Activated naive CD4-positive, alpha-beta T cell treated with anti-CD3 and anti-CD28 coated beads for 36 hours (primary cell): ENCODE measurements around the gene MPHOSPH9. TPM values are rescaled to one million over a fixed set of nuclear protein-coding genes. Genes with fewer than 3 reads are reported as not detected.

Experiments
- CTCF ChIA-PET: fragments of 350-600 bp; sonication (Branson Sonifier 250); formaldehyde crosslinking; loops from one replicate; lab custom pipeline; 2021; ENCODE audit warnings: antibody characterized with exemption; lab: Charles Lee
- DNase-seq: peaks from one replicate; pipeline ENCODE4 v3.0.0-alpha.2; 2020
- H3K27ac Mint-ChIP-seq: one replicate; pipeline ENCODE4 v1.8.0; 2021; ENCODE audit warnings: mild to moderate bottlenecking, mixed read lengths
- H3K27me3 Mint-ChIP-seq: one replicate; pipeline ENCODE4 v1.8.0; 2021; ENCODE audit warnings: low read depth, mixed read lengths
- H3K36me3 Mint-ChIP-seq: one replicate; pipeline ENCODE4 v1.8.0; 2021; ENCODE audit warnings: low read depth, mixed read lengths
- H3K4me1 Mint-ChIP-seq: one replicate; pipeline ENCODE4 v1.8.0; 2021; ENCODE audit warnings: low read depth, mixed read lengths
- H3K4me3 Mint-ChIP-seq: one replicate; pipeline ENCODE4 v1.8.0; 2021; ENCODE audit warnings: mild to moderate bottlenecking, moderate library complexity, mixed read lengths
- H3K9me3 Mint-ChIP-seq: one replicate; pipeline ENCODE4 v1.8.0; 2021; ENCODE audit warnings: mixed read lengths
- intact Hi-C: fragments of 100-400 bp; cut with micrococcal nuclease; formaldehyde crosslinking; loops from one replicate; pipeline ENCODE4 v1.15.1; 2023
- total RNA-seq, 2 experiments: library from RNA; stranded (reverse); gene quantifications; one replicate each; pipeline ENCODE4 v1.2.3, GENCODE V29; 2021

Gene MPHOSPH9
- total RNA-seq, 2 experiments from 2014 or later: 111 to 114 TPM

DNA sequence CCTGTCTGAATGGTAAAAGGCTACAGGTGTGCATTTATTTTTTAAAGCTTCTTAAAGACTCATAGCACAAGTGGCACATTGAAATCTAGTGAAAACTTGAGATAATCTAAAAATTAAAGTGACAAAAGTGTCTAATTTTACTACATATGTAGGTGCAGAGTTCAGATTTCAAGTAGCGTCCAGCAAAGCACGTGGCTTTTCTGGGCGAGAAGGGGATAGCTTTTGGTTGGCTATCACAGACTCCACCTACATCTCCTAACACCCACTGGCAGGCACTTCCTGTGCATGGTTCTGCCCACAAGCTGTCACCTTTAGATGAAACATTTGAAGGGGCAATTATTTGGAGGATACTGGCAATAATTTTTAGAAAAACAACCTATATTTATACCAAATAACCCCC is 80.1 kb downstream of the MPHOSPH9 start:
- CTCF ChIA-PET: interaction anchor here (0.7 to 1.5 kb wide), 5 partner anchors 8 to 77 kb away, joined by 3 to 4 read pairs (median 3); no protein-coding TSS in a partner anchor
- no peaks in the 10 kb centered on the region for H3K27me3 Mint-ChIP-seq
- peaks cover 29% of the 10 kb centered on the region for H3K4me1 Mint-ChIP-seq
- DNase-seq: no peak
- no peak overlapping the region for H3K27ac Mint-ChIP-seq
- intact Hi-C loops: no loop called here
- H3K36me3 Mint-ChIP-seq: peaks cover 8% of the 10 kb centered on the region
- no peak overlapping the region for H3K4me3 Mint-ChIP-seq
- H3K9me3 Mint-ChIP-seq: no peaks in the 10 kb centered on the region

DNA sequence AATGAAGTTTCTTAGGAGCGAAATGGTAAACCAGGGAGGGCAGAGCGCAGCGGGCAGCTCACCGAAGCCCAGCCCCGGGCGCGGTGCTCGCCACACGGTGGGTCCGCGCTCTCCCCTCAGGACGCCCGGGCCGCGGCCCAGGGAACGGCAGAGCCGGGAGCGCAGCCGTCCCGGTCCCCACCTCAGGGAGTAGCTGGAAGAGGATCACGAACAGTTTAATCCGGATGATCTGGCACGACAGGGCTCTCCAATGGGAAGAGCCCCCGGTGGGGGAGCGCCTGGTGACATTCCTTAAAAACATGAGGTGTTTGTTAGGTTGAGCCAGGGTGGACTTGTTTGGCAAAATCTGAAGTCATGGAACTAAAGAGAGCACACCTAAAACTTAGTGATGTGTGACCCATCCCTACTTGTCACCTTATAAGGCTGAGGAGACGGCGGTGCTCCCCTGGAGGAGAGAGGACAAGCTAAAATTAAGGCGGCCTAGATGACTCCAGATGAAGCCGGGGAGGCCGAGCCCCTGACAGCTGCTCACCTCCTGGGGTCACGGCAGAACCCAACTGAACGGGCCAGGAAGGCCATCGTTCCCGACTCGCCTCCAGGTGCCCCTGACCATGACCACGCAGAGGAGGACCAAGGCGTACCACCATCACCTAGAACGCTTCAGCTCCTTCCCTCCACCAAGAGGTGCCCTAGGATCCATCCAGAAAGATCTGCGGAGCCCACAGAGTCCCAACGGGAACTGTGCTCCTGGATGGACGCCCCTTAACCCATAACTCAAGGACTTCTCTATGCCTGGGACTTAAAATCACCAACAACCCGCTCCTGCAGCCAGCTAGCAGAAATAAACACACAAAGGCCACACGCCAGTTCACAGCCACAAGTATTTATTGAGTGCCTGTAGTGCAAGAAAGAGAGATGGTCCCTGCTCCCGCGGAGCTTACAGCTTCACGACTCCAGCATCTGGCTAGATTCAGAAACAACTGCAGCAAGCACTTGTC is 81.2 kb downstream of the MPHOSPH9 start:
- CTCF ChIA-PET: interaction anchor here (0.6 to 2.1 kb wide), 9 partner anchors 11 to 175 kb away, joined by 3 to 13 read pairs (median 3); no protein-coding TSS in a partner anchor

DNA sequence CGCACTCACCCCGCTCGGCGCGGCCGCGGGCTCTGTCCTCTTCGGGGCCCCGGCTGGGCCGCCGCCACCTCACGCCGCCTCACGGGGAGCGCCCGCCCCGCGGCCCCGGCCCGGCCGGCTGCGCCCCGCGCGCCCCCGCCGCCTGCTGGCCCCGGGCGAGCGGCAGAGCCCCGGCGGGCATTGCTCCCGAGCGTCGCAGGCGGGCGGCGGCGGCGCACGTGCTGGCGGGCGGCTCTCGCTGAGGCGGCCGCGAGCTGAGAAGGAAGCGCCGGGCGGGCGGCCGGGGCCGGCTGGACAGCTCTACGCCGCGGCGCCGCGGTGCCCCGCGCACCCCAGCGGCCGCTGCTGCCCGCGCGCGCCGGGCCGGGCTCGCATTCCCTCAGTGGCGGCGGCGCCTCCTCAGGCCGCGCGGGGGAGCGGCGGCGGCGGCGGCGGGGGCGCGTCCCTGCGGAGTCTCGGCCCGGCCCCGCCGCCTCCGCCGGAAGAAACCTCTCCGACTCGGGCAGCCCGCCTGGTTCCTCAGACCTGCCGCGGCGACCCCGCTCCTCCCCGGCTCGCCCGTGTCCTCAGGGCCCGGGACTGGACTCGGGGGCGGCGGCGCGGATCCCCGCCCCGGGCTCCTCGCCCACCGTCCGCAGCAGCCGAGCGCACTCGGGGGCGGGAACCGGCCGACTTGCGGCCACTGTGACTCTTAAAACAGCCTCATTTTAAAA is 82.0 kb downstream of the MPHOSPH9 start, which contains the start of gene PITPNM2:
TSS of gene PITPNM2 (minus strand) at position 347 of the 713 bp plus-strand sequence. CDS start 116,500 bp downstream, outside the sequence.
- no peaks in the 10 kb centered on the region for H3K9me3 Mint-ChIP-seq
- H3K4me3 Mint-ChIP-seq: peak within 1 kb of the TSS; percentile 77
- H3K27me3 Mint-ChIP-seq: no peaks in the 10 kb centered on the region
- intact Hi-C loops: loop anchor here (1.0 to 2.0 kb wide), 5 partner anchors 48 to 176 kb away; partner anchors contain the start of genes MPHOSPH9, MTRFR and OGFOD2
- H3K27ac Mint-ChIP-seq: peak within 1 kb of the TSS; percentile 75
- CTCF ChIA-PET: interaction anchor here (0.6 to 2.1 kb wide), 5 partner anchors 74 to 176 kb away, joined by 3 to 13 read pairs (median 3); no protein-coding TSS in a partner anchor
- peaks cover 6% of the 10 kb centered on the region for H3K36me3 Mint-ChIP-seq
- peak; percentile 63 for DNase-seq
- peaks cover 29% of the 10 kb centered on the region for H3K4me1 Mint-ChIP-seq

More for the DNA sequence above, 81.2 kb downstream of the MPHOSPH9 start:
- H3K27ac Mint-ChIP-seq: peak overlapping the region; percentile 75
- DNase-seq: peak; percentile 22
- intact Hi-C loops: loop anchor here (1.0 to 2.0 kb wide), 4 partner anchors 75 to 177 kb away; partner anchors contain the start of genes MPHOSPH9, MTRFR and OGFOD2
- peaks cover 29% of the 10 kb centered on the region for H3K4me1 Mint-ChIP-seq
- H3K4me3 Mint-ChIP-seq: peak overlapping the region; percentile 77
- H3K27me3 Mint-ChIP-seq: no peaks in the 10 kb centered on the region
- no peaks in the 10 kb centered on the region for H3K9me3 Mint-ChIP-seq
- H3K36me3 Mint-ChIP-seq: peaks cover 7% of the 10 kb centered on the region

DNA sequence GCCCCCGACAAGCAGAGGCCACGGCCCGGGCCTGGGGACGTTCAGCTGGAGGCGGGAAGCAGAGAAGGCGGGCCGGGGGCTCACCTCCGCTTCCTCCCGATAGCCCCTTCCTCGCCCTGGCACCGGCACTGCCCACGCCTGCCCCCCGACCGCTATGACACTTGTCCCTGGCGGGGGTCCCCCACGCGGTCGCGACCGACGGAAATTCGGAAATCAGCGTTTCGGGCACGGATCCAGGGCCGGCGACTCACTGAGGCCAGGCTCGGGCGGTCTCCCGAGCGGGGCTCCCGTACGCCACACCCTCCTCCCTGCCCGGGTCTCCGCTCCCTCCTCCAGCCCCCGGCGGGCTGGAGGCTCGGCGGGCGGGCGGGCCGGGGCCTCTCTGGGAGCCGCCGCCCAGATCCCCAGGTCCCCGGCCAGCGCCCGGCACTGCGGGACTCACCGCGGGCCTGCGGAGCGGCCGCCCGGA is 82.6 kb downstream of the MPHOSPH9 start:
- intact Hi-C loops: loop anchor here (1.0 to 2.0 kb wide), 3 partner anchors 49 to 176 kb away; partner anchors contain the start of genes MPHOSPH9, MTRFR and OGFOD2
- H3K27me3 Mint-ChIP-seq: no peaks in the 10 kb centered on the region
- H3K27ac Mint-ChIP-seq: no peak overlapping the region
- DNase-seq: peak; percentile 50
- no peaks in the 10 kb centered on the region for H3K9me3 Mint-ChIP-seq
- peak overlapping the region; percentile 77 for H3K4me3 Mint-ChIP-seq
- CTCF ChIA-PET: interaction anchor here (1.0 to 2.1 kb wide), 3 partner anchors 73 to 125 kb away, joined by 3 to 13 read pairs (median 3); no protein-coding TSS in a partner anchor
- H3K36me3 Mint-ChIP-seq: peaks cover 8% of the 10 kb centered on the region
- peaks cover 31% of the 10 kb centered on the region for H3K4me1 Mint-ChIP-seq

DNA sequence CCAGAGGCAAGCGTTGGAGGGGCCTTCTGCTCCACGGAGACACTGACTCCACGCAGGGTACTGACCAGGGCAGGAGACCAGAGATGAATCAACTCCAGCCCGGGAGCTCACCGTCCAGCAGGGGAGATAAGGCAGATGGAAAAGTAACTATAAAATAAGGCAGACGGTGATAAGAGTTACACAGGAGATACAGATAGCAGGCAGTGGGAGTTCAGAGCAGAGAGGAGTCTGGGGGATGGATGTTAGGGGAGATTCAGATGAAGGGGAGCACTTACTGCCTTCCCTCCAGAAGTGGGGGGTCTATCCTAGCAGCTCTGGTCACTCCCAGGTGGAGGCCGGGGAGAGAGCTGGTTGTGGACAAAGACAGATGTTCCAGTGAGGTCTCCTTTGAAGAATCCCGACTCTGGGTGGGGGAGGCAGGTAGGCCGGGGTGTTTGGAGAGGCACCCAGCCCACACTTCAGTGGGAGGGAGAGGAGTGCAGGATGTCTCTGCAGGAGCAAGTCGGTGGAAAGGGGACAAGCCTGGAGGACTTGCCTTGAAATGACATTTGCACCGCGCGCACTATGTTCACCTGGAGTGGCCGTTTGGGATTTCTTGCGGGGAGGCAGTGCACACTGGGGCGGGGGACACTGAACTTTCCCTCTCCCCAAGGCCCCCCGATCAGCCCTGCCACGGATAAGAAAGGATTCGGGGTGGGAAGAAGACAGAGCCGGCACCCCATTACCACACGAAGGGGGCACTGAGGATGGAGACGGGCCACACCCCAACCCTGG is 83.3 kb downstream of the MPHOSPH9 start:
- Mint-ChIP-seq H3K4me3 (peak overlapping the region; percentile 77), H3K27me3 (no peaks in the 10 kb centered on the region), H3K4me1 (peaks cover 32% of the 10 kb centered on the region), H3K9me3 (no peaks in the 10 kb centered on the region), H3K36me3 (peaks cover 8% of the 10 kb centered on the region), H3K27ac (peak overlapping the region; percentile 69)
- no peak for DNase-seq
- intact Hi-C loops: loop anchor here (1.0 to 2.0 kb wide), 4 partner anchors 50 to 216 kb away; partner anchors contain the start of genes MPHOSPH9, MTRFR and OGFOD2
- CTCF ChIA-PET: interaction anchor here (1.0 to 1.6 kb wide), 3 partner anchors 35 to 74 kb away, joined by 3 to 6 read pairs (median 3); no protein-coding TSS in a partner anchor

DNA sequence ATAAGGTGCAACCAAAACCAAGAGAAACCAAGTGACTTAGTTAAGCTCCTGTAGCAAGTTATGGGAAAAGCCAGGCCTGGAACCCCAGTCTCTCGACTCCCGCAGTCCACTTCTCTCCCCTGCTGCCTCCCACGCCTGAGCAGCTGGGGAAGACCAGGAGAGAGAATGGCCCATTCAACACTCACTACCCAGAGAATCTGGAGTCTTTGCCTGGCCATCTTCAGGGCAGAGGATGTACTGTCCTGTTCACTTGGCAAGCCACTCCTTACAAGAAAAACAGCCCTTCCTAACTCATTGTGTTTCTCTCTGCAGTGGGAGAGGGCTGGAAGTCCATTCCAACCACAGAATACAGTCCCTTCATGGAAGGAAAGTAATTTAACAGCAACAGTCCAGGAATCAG is 83.9 kb downstream of the MPHOSPH9 start:
- no peak overlapping the region for H3K27ac Mint-ChIP-seq
- CTCF ChIA-PET: interaction anchor here (1.0 to 1.6 kb wide), 3 partner anchors 34 to 106 kb away, joined by 3 to 6 read pairs (median 3); no protein-coding TSS in a partner anchor

DNA sequence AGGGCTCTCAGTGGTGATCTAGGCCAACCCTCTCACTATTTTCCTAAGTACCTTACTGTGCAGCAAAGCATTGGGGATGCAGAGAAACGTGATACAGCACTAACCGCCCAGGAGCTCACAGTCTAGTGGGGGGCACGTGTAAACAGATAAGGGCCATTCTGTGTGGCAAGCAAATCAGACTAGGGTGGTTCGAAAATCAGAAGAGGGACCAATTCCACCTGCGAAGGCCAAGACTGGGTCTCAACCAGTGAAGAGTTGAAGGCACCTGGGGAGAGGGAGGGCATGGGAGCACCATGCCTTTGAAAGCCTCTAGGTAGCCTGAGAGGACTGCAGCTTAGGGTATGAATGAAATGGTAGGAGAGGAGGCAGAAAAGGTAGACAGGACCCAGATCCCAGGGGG is 84.3 kb downstream of the MPHOSPH9 start:
- Mint-ChIP-seq H3K9me3 (no peaks in the 10 kb centered on the region), H3K4me1 (peaks cover 35% of the 10 kb centered on the region), H3K27ac (no peak overlapping the region), H3K36me3 (peaks cover 8% of the 10 kb centered on the region), H3K4me3 (no peak overlapping the region), H3K27me3 (no peaks in the 10 kb centered on the region)
- DNase-seq: no peak
- CTCF ChIA-PET: interaction anchor here (1.0 to 1.6 kb wide), 3 partner anchors 34 to 106 kb away, joined by 3 to 6 read pairs (median 3); no protein-coding TSS in a partner anchor
- intact Hi-C loops: loop anchor here (1.0 kb wide), 1 partner anchor 217 kb away; no protein-coding TSS in a partner anchor

More for the DNA sequence above, 83.9 kb downstream of the MPHOSPH9 start:
- intact Hi-C loops: loop anchor here (1.0 kb wide), 1 partner anchor 216 kb away; no protein-coding TSS in a partner anchor
- DNase-seq: no peak
- H3K36me3 Mint-ChIP-seq: peaks cover 8% of the 10 kb centered on the region
- H3K4me1 Mint-ChIP-seq: peaks cover 33% of the 10 kb centered on the region
- no peaks in the 10 kb centered on the region for H3K27me3 Mint-ChIP-seq
- H3K4me3 Mint-ChIP-seq: peak overlapping the region; percentile 77
- H3K9me3 Mint-ChIP-seq: no peaks in the 10 kb centered on the region

DNA sequence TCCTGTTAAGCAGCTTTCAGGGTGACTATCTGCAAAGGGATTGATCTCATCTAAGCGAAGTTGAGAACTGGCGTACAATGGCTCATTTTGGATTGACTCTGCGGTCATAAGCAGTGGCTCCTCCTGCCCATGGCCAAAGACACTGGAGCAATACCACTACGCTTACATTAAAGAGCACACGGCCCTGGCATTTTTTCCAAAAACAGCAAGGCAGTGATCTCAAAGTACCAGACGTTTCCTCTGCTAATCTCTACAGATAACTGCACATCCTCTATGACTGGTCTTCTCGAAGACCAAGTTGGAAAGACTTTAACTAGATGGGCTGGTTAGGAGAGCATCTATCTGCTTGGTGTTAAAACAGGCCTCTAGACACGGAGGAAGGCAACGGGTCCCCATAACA is 84.7 kb downstream of the MPHOSPH9 start:
- H3K27me3 Mint-ChIP-seq: no peaks in the 10 kb centered on the region
- peaks cover 8% of the 10 kb centered on the region for H3K36me3 Mint-ChIP-seq
- no peak overlapping the region for H3K27ac Mint-ChIP-seq
- H3K9me3 Mint-ChIP-seq: no peaks in the 10 kb centered on the region
- no peak for DNase-seq
- H3K4me3 Mint-ChIP-seq: no peak overlapping the region
- peaks cover 35% of the 10 kb centered on the region for H3K4me1 Mint-ChIP-seq
- intact Hi-C loops: no loop called here
- CTCF ChIA-PET: interaction anchor here (1.0 to 1.6 kb wide), 2 partner anchors 73 to 105 kb away, joined by 3 to 6 read pairs; no protein-coding TSS in a partner anchor

DNA sequence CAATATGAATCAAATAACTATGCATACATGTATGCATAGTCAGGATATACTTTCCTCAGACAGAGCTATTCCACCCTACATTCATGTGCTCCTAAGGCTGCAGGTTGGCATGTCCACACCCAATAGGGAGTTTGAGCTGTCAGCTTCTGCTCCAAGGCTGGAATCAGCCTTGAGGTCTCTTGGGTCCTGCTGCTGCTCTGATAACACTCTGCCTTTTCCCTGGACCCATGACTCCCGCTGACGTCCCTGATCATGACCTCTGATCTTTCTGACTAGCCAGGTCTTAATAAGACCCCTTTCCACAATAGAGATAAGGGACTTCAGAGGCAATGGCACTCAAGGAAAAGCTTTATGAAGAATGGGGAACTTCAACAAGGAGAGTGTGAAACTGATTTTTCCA is 87.7 kb downstream of the MPHOSPH9 start:
- H3K9me3 Mint-ChIP-seq: no peaks in the 10 kb centered on the region
- no peak overlapping the region for H3K27ac Mint-ChIP-seq
- CTCF ChIA-PET: interaction anchor here (0.9 kb wide), 1 partner anchor 24 kb away, joined by 3 read pairs; no protein-coding TSS in a partner anchor
- peaks cover 48% of the 10 kb centered on the region for H3K4me1 Mint-ChIP-seq
- H3K36me3 Mint-ChIP-seq: peaks cover 2% of the 10 kb centered on the region
- intact Hi-C loops: no loop called here
- no peak overlapping the region for H3K4me3 Mint-ChIP-seq
- DNase-seq: no peak
- no peaks in the 10 kb centered on the region for H3K27me3 Mint-ChIP-seq

DNA sequence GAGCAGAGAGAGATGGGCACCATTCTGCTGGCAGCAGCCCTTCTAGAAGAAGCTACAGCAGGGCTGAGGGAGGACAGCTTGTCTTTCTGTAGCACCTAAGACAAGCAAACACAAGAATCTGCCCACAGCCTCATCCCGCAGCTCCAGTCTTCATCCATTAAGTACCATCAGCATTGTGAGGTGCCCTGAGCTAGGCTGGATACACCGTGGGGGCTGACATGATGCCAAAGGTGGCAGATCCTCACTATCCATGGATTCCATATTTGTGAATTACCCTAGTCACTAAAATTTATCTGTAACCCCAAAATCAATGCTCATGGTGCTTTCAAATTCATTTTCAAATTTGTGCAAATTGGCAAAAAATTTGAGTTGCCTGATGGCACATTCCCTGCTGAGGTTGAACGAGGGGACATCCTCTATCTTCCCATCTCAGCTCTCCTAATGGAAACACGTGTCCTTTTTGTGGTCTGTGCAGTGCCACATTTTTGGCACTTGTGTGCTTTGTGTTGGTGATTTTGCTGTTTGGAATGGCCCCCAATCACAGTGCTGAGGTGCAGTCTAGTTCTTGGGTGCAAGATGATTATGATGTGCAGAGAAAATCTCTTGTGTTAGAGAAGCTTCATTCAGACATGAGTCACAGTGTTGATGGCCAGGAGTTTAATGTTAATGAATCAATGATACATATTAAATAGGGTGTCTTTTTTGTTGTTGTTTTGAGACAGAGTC is 89.0 kb downstream of the MPHOSPH9 start:
- Mint-ChIP-seq H3K9me3 (no peaks in the 10 kb centered on the region), H3K27ac (no peak overlapping the region), H3K36me3 (peaks cover 2% of the 10 kb centered on the region), H3K4me1 (peaks cover 46% of the 10 kb centered on the region), H3K4me3 (no peak overlapping the region), H3K27me3 (no peaks in the 10 kb centered on the region)
- DNase-seq: no peak
- CTCF ChIA-PET: interaction anchor here (1.2 kb wide), 1 partner anchor 10 kb away, joined by 4 read pairs; no protein-coding TSS in a partner anchor
- intact Hi-C loops: no loop called here
